SW 1271 (cell line): ENCODE measurements around the gene ST6GALNAC3.

ENCODE experiments used
- DNase-seq, 2 experiments: peaks; one replicate each; lab custom pipeline; 2025; lab: John Stamatoyannopoulos, UW

Gene ST6GALNAC3

GRCh38 chr1:76142771-76143540 lies 68.4 kb downstream of the ST6GALNAC3 start:
- no peak for DNase-seq

- no peak for DNase-seq
Measured at GRCh38 chr1:76144247-76144646, 69.7 kb downstream of the ST6GALNAC3 start.

GRCh38 chr1:76145332-76145731 lies 70.8 kb downstream of the ST6GALNAC3 start:
- no peak for DNase-seq

GRCh38 chr1:76146184-76146583 lies 71.6 kb downstream of the ST6GALNAC3 start:
- no peak for DNase-seq

GRCh38 chr1:76147917-76148316 lies 73.4 kb downstream of the ST6GALNAC3 start:
- no peak for DNase-seq

- DNase-seq: no peak
Measured at GRCh38 chr1:76148460-76148859, 73.9 kb downstream of the ST6GALNAC3 start.

GRCh38 chr1:76153841-76154205 lies 79.3 kb downstream of the ST6GALNAC3 start:
- DNase-seq: no peak

- peak in 1 of 2 experiments; percentile 46 for DNase-seq
Measured at GRCh38 chr1:76154206-76154956, 79.8 kb downstream of the ST6GALNAC3 start.

GRCh38 chr1:76156987-76157386 lies 82.4 kb downstream of the ST6GALNAC3 start:
- no peak for DNase-seq

GRCh38 chr1:76158126-76158525 lies 83.6 kb downstream of the ST6GALNAC3 start:
- DNase-seq: no peak

GRCh38 chr1:76160225-76160624 lies 85.7 kb downstream of the ST6GALNAC3 start:
- DNase-seq: no peak

GRCh38 chr1:76161451-76161850 lies 86.9 kb downstream of the ST6GALNAC3 start:
- DNase-seq: no peak

- no peak for DNase-seq
Measured at GRCh38 chr1:76162254-76162653, 87.7 kb downstream of the ST6GALNAC3 start.

- no peak for DNase-seq
Measured at GRCh38 chr1:76164165-76164564, 89.6 kb downstream of the ST6GALNAC3 start.

GRCh38 chr1:76170084-76170483 lies 95.5 kb downstream of the ST6GALNAC3 start:
- no peak for DNase-seq

GRCh38 chr1:76170513-76170912 lies 96.0 kb downstream of the ST6GALNAC3 start:
- DNase-seq: no peak

- DNase-seq: no peak
Measured at GRCh38 chr1:76176000-76176399, 101.5 kb downstream of the ST6GALNAC3 start.

GRCh38 chr1:76177615-76178014 lies 103.1 kb downstream of the ST6GALNAC3 start:
- DNase-seq: no peak

- no peak for DNase-seq
Measured at GRCh38 chr1:76179219-76179698, 104.7 kb downstream of the ST6GALNAC3 start.

GRCh38 chr1:76185207-76185606 lies 110.7 kb downstream of the ST6GALNAC3 start:
- DNase-seq: no peak

GRCh38 chr1:76186554-76187170 lies 112.1 kb downstream of the ST6GALNAC3 start:
- no peak for DNase-seq

- no peak for DNase-seq
Measured at GRCh38 chr1:76187436-76187835, 112.9 kb downstream of the ST6GALNAC3 start.

GRCh38 chr1:76189310-76189709 lies 114.8 kb downstream of the ST6GALNAC3 start:
- DNase-seq: no peak
